CD4-positive, alpha-beta T cell treated with Interleukin-6 for 4 hours (primary cell): ENCODE data around the gene FHIT.
"Not testable (repeated sequence)": the region's sequence is repeated elsewhere in the genome, so short reads cannot be mapped to it uniquely, and the experiment has no call there.

ENCODE experiments used
- DNase-seq: peaks from one replicate; pipeline ENCODE4 v3.0.0-alpha.2; 2020; ENCODE audit warnings: mixed read lengths

FHIT gene

DNA sequence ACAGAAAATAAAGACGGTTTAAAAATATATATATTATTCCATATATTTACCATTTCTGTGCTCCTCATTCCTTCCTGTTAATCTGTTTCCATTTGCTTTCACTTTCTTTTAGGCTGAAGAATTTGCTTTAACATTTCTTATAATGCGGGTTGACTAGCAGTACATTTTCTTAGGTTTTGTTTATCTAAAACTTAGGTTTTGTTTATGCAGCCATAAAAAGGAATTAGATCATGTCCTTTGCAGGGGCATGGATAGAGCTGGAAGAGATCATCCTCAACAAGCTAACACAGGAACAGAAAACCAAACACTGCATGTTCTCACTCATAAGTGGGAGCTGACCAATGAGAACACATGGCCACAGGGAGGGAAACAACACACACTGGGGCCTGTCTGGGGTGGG lies 578.1 kb downstream of the FHIT start:
- DNase-seq, result no peak

DNA sequence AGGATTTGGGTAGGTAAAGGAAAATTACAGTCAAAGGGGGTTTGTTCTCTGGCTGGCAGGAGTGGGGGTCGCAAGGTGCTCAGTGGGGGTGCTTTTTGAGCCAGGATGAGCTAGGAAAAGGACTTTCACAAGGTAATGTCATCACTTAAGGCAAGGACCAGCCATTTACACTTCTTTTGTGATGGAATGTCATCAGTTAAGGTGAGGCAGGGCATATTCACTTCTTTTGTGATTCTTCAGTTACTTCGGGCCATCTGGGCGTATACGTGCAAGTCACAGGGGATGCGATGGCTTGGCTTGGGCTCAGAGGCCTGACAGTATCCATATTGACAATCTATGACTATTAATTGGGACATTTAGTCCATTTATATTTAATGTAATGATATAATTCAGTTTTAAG lies 578.9 kb downstream of the FHIT start:
- not testable (repeated sequence) for DNase-seq

DNA sequence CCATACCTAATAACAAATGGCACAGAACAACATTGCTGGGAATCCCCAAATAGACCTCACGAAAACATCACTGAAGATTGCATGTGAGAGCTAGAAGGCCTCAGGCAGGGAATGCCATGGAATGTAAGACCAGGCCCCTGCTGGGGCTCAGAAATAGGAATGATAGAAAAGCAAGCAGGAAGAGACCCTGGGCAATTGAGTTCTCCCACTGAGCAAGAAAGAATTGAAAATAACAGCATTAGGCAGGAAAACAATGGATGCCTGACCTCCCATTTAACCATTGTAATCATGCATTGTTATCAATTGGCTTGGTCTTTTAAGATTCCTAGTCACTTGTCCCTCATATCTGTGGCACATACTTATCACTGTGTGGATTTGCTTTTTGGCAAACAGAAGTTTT lies 581.6 kb downstream of the FHIT start:
- no peak for DNase-seq

DNA sequence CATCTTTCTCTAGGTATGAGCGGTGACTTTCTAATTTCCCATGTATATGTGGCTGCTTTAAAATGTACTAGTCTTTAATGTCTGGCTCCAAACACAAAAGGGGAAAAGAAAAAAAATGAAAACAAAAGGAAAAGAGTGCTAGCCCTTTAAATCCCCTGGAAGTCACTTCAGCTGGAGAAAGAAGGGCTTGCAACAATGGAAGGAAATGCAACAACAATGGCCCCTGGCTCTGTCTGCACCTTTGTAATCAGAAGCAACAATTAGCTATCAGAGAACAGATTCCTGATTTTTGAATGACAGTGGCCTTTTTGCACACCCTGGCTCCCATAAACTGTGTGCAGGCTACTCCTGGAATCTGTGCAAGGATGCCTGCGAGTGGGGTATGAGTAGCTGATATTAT lies 591.2 kb downstream of the FHIT start:
- no peak for DNase-seq

DNA sequence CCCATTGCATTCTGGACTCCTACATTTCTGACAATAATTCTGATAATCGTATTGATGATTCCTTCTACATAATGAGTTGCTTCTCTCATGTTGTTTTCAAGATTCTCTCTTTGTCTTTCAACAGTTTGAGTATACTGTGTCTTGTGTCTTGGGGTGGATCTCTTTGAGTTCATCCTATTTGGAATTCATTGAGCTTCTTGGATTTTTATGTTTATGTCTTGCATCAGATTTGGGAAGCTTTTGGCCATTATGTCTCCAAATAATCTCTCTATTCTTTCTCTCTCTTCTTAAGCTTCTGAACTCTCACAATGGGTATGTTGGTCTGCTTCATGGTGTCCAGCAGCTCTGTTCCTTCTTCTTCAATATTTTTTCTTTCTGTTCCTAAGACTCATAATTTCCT lies 592.2 kb downstream of the FHIT start:
- no peak for DNase-seq

DNA sequence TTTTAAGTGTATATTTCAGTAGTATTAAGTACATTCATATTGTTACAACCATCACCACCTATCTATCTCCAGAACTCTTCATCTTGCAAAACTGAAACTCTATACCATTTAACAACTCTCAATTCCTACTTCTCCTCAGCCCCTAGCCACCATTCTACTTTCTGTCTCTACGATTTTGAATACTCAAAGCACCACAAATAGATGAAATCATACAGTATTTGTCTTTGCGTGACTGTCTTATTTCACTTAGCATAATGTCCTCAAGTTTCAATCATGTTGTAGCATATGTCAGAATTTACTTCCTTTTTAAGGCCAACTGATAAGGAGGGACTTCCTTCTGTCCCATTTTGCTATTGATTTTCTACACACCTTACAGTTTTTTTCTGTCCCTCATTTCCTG lies 593.3 kb downstream of the FHIT start:
- DNase-seq, result no peak

DNA sequence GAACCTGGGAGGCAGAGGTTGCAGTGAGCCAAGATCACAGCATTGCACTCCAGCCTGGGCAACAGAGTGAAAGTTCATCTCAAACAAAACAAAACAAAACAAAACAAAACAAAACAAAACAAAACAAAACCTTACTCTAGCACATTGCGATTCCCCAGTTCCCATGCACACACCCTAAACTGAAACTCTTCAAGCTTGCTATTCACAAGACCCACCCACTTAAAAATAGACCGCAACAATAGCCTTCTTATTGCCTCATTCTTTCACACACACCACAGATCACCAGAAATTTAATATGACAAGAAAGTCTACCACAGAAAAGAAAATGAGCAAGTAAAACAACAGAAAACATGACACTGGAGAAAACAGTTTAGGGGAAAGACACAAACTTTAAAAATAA lies 598.4 kb downstream of the FHIT start:
- no peak for DNase-seq

DNA sequence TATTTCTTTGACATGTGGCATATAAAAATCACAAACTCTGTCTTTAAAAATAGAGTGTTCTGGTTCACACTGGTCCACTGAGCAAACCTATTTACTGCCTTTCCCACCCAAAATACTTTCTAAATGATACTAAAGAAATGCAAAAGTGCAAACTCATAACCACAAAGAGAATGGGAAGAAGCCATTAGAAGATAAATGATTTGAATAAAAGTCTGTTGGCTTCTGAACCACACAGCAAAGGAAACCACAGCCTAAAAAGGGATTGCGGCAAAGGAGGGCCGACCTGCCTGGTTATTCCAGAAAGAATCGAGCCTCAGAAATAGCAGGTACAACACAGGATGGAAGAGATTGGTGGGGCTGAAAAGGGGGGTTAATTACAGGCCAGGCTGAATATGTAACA lies 599.5 kb downstream of the FHIT start:
- no peak for DNase-seq

DNA sequence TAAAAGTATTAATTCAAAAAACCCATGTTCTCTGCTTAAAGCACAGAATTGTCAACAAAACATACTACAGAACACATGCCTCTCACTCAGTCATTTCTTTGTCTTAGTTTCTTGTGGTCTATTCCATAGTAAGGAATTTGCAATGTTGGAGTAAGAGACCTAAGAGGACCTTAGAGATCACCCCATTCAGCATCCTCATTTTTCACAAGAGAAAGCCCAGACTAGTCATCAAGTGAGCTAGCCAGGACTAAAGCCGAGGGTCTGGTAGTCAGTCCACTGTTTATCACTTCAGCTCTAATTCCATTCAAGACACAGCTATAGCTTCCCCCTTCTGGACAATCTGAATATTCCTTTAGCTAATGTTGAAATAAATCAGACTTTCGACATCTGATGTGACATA lies 601.1 kb downstream of the FHIT start:
- no peak for DNase-seq

DNA sequence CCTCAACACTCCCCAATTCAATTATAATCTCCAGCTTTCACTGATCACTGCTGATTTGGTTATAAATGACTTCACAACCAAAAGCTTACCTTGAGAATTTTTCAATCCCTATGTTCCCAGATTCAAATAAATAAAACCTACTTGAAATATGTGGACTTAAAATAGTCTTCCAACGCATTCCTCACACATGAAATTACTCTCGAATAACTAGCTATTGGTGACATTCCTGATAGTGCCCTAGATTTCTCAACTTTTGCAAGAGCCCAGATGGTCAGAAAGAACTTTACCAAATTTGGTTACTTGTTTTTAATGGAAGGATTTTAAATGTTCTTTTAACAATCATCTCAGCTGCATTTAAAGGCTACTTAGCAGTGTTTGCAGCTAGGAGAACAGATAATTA lies 605.5 kb downstream of the FHIT start:
- DNase-seq, result no peak

DNA sequence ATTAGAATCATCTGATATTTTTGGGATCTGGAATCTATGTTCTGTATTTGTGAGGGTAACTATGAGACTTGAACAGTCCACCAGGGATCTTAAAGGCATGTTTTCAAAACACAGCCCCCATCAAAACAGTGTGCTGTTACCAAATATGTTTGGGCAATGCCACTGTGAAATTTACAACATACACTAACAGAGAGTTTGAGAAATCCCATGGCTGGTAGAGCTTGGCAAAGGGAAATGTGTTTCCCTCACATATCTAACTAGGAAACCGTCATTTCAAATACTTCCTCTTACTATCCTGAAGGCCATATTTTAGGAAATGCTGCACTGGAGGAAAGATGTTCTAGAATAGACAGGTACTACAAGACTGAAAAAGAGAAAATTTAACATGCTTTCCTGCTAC lies 607.4 kb downstream of the FHIT start:
- DNase-seq, result no peak

DNA sequence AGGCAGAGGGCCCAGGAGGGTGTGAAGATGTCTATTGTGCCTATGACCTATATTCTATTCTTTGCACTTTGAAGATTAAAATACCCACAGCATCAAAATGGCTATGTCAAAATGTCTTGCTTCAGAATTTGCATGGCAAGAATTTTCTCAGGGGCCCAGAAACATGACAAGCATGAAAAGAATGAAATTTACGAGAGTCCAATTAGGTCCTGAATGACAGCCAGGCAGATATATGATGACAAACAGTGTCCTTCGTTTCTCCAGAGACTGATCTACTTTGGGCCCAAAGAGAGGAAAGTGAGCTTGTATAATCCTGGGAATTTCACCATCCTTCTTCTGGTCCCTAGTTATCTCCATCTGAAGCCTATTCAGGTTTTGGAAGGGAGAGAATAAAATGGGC lies 609.9 kb downstream of the FHIT start:
- DNase-seq, result no peak

DNA sequence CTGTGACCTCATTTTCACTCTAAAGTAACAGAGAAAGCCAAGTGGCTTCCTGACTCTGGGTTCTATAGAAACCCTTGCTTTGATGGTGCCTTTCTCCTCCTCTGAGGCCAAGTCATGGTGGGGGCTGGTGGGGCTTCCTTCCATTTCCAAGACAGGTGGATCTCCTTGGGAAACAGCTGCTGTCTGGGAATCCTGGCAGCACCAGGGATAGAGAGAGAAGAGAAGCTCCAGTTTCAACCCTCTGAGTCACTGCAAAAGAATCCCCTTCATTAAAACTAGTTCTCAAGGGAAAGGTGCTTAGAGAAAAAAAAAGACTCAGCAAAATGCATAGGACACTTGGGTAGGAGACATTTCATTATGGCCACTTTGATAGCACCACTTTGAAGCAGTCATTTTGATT lies 614.4 kb downstream of the FHIT start:
- no peak for DNase-seq

DNA sequence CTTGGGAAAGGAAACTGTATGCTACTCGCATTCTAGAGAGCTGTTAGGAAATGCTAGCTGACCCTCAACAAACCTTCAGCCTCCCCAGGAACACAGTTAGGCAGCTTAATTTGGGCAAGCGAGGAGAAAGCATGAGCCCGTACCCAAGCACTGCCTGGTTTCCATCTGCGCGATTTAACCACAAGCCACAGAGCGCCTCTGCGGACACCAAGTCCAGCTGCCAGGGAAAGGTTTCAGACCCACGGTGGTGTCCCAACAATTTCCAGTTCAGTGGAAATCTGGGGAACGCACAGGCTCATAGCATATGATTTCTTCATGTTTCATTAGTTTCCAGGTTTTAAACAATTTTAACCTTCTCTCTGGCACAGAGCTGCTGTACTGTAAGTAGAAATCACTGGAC lies 617.6 kb downstream of the FHIT start:
- no peak for DNase-seq

DNA sequence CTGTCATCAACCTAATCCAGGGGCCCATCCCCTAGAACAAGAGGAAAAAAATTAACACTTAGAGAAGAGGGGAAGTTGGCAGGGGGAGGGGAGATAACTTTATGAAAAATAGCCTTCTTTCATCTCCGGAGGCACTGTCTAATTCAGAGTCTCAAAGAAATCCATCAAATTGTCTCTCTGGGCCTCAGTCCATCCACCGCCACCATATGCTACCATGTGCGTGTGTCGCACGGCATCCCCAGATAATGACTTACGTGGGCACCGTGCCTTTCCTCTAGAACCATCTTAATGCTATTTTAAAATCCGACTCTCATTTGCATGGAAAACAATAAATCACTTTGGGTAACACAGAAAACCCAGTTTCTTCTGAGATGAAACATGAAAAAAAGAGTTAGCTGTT lies 619.7 kb downstream of the FHIT start:
- no peak for DNase-seq

DNA sequence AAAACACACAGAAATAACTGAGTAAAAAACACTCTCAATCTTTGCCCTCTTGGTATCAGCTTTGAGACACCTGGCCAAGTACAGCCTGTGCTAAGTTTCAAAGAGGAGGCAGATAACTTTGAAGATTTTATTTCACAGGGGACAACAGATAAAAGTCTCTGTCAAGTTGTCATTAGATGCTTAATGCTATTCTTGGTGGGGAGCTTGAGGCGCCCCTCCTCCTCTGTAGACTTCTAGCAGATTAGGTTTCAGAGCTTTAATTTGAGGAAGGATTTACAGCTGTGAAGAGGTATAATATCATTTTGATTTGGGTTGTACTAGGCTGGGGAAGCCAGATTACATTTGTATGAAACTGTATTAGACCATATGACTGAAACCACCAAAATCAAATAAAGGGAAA lies 620.3 kb downstream of the FHIT start:
- no peak for DNase-seq

DNA sequence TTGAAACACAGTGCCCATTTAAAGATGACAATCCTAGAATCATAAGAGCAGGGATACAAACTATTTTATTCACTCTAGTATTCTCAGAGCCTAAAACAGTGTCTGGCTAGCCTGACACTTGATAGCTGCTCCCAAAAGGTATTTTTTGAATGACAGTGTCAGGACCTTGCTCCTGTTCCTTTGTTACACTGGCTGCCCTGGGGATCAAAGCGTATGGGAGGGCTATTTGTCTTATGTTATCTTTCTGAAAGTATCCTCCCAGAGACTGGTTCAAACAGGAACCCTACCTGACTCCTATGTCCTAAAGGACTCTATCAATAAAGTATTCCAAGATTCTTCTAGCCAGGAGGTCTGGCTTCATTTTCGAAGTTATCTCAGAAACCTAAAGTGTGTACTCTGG lies 621.4 kb downstream of the FHIT start:
- DNase-seq, result no peak

DNA sequence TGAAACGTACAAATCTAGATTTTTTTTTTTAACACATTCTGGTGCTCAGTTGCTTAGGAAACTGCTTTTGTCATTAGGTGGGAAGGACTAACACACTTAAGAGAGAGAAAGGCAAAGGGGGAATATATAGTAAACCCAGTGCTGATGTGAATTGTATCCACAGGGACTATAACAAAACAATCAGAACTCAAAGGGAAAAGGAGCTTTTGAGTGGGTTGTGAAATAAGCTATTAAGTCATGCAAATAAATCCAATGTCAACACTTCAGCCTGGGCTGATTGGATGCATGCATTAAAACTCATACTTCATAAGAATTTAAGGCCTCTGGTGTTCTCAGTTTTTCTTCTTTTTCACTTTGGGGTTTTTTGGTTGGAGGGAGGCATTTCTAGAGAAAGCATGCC lies 628.9 kb downstream of the FHIT start:
- DNase-seq, result no peak

DNA sequence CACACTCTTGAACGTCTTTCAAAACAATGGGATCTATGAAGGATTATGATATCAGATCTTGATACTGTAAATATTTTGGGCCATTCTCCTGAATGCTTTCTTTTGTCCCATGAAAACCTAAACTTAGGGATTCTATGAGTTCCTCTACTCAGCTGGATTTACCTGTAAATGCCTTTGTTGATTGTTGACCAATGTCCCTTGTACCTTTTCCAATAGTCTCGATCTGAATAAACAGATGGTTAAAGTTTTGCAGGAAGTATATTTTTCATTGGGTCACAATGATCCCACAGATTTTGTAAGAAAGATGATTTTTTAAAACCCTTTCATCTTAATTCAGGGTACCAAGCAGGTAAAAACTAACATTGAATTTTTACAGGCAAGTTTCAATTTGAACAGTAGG lies 634.1 kb downstream of the FHIT start:
- DNase-seq, result no peak

DNA sequence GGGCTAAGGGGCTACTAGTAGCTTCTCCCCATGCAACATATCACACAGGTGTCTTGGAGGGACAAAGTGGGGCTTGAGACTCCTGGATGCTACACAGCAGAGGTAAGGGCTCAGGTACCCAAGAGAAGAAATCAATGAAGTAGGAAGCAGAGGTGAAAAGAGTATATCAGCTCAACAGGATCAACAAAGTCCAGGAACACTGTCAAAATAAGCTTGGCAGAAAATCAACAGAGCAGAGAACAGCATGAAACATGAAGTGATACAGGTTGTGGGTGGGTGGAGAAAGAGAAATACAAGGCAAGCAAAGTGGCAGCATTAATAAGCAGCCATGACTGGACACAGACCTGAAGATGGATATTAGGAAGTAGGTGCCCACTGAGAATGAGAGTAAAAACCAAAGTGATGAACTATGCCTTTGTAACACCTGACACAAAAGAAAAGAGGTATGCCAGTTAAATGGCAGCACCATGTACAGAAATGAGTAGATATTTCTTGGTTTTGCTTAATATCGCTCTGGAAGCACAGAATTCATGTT lies 637.4 kb downstream of the FHIT start:
- DNase-seq, result no peak

DNA sequence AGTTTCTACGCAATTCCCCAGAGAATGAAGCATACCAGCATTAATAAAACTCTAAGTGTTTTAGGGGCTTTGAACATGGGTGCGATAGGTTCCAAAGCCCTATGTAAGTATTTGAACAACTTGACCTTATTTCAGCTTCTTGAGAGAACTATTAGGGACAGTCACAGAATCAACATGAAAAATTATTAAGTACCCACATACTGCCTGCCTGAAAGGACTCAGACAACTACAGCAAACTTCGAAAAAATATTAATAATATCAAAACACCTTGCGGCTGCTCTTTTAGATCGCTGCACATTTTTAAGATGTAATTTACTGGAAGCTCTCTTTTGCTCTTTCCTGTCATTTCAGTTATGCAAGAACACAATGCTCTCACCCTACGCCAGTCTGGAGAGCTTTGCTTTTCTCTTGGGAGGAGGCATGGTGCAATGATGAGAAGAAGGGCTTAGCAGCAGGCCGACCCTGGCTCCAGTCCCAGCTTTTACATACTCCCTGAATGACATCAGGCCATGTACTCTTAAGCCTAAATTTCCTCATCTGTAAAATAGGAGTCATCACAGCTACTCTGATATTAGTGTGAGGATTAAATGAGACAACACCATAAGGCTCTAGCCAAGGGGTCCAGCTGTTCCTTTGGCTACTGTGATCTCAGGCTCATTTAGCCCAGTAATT lies 640.7 kb downstream of the FHIT start:
- no peak for DNase-seq

DNA sequence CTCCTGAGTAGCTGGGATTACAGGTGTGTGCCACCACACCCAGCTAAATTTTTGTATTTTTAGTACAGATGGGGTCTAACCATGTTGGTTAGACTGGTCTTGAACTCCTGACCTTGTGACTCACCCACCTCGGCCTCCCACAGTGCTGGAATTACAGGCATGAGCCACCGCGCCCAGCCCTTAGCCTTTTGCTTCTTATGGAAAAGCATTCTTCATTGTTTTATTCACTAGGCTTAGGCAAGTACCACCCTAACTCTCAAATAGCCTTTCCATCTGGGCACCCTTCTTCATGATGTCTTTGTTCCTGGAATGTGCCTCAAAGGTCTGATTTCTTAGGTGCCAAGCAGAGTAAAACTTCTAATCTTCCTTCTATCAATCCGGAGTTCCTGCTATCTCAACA lies 641.8 kb downstream of the FHIT start:
- DNase-seq, result no peak

DNA sequence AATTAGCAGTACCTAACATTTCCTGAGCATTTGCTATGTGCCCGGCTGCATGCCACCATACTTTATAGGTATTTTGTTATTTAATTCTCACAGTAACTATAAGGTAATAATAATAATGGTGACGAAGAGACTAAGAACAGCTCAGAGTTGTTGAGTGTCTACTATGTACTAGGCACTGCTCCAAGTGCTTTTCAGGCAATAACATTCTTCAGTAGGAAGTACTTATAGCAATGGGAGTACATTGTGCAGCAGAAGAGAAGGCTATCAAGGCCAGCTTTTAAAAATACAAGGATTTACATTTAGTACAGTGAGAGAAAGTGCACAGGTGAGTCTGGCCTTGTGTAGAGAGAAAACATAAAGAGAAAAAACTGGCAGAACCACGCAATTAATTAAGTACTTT lies 647.4 kb downstream of the FHIT start:
- no peak for DNase-seq

DNA sequence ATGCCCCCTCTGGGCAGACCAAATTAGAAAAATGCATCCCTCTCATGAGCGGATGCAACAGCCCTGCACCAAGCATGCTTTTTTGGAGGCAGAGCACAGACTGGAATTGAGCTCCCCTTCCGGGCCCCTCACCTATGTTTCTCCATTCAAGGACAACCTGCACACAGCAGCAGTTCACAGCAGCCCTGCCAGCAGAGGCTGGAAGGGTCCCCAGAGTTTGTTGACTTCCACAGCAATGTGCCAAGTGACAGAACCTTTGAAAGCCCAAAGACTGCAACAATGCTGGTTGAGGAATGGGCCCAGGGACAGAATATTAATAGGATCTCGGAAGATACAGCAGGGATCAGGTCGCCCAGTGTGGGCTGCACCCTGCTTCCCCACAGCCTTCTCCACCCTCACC lies 650.4 kb downstream of the FHIT start:
- DNase-seq, result no peak

DNA sequence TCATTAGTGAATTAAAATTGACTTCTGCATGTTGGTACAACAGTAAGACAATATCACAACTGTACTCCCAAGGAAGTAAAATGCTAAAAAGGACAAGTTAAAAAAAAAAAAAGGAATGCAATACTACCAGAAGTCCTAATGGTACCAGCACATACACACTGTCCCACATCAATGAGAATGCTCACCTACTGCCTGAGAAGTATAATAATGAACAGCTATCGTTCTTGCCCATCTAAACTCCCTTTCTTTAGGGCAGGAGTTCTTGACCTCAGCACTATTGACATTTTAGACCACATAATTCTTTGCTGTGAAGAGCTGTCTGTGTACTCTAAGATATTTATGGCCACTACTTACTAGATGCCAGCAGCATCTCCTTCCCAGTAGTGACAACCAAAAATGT lies 651.7 kb downstream of the FHIT start:
- no peak for DNase-seq

DNA sequence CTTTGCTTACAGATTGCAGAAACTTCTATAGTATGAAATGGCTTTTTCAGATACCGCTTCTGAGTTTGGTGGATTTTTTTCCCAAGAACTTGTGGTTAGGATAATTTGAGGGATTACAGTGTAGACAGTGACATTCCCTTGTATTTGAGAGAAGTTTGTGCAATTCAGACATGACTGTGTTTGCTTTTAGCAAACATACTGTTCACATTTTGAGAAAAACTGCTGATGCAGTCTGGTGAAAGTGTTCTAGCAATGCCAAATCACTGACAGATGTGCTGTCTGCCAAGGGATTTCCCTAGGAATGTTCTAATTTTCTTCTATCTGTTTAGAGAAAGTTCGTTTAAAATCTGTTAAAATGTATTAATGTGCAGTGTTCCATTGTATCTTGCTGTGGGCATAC lies 652.6 kb downstream of the FHIT start:
- no peak for DNase-seq
